Activated T-cell treated with anti-CD3 and anti-CD28 coated beads, Interleukin-2, amount 50 U/mL, for 72 hours (primary cell): ENCODE measurements around the gene DPPA2. TPM values are rescaled to one million over a fixed set of nuclear protein-coding genes. Genes with fewer than 3 reads are reported as not detected.

Source experiments
- ATAC-seq, 2 donors: fragments of 150-1000 bp; cut with Tn5 transposase; replicated peaks in 1 of 2; 2 replicates each; pipeline ENCODE4 v1.10.0; 2021; ENCODE audit warnings: moderate library complexity in 2 of 2, mild to moderate bottlenecking in 1 of 2
- DNase-seq, 2 donors: peaks; one replicate each; pipeline ENCODE4 v3.0.0; 2021 to 2022; ENCODE audit warnings: mixed read lengths in 1 of 2
- H3K27ac Mint-ChIP-seq: one replicate; pipeline ENCODE4 v1.8.0; 2022; ENCODE audit warnings: mild to moderate bottlenecking, moderate library complexity, mixed read lengths
- H3K27me3 Mint-ChIP-seq: one replicate; pipeline ENCODE4 v1.8.0; 2022; ENCODE audit warnings: low read depth, mixed read lengths
- H3K36me3 Mint-ChIP-seq, 2 donors: one replicate each; pipeline ENCODE4 v1.8.0; 2022; ENCODE audit warnings: mixed read lengths in 2 of 2, mild to moderate bottlenecking in 1 of 2; ENCODE audit not compliant: insufficient read depth in 2 of 2
- H3K4me1 Mint-ChIP-seq: one replicate; pipeline ENCODE4 v1.8.0; 2022; ENCODE audit warnings: low read depth, mixed read lengths
- H3K4me3 Mint-ChIP-seq, 2 donors: one replicate each; pipeline ENCODE4 v1.8.0; 2022; ENCODE audit warnings: mild to moderate bottlenecking in 2 of 2, mixed read lengths in 2 of 2, moderate library complexity in 2 of 2
- H3K9me3 Mint-ChIP-seq, 2 donors: one replicate each; pipeline ENCODE4 v1.8.0; 2022; ENCODE audit warnings: mixed read lengths in 2 of 2
- total RNA-seq, 2 donors: library from RNA; stranded (reverse); gene quantifications; one replicate each; pipeline ENCODE4 v1.2.3, GENCODE V29; 2022

The DPPA2 gene
- total RNA-seq, 2 donors from 2014 or later: not detected

- DNase-seq (no peak), ATAC-seq (no peak)
- Mint-ChIP-seq H3K36me3 (no peaks in the 10 kb centered on the region), H3K4me1 (no peaks in the 10 kb centered on the region), H3K4me3 (no peak overlapping the region), H3K27me3 (no peaks in the 10 kb centered on the region), H3K9me3 (no peaks in the 10 kb centered on the region), H3K27ac (no peak overlapping the region)
Observed at GRCh38 chr3:109278141-109278540, 38.2 kb downstream of the DPPA2 start.

GRCh38 chr3:109275702-109276293 lies 40.5 kb downstream of the DPPA2 start:
- ATAC-seq (no peak), DNase-seq (peak in 1 of 2 donors; percentile 2)
- no peak overlapping the region for H3K4me3 Mint-ChIP-seq
- no peak overlapping the region for H3K27ac Mint-ChIP-seq
- no peaks in the 10 kb centered on the region for H3K27me3 Mint-ChIP-seq
- H3K36me3 Mint-ChIP-seq: no peaks in the 10 kb centered on the region
- H3K4me1 Mint-ChIP-seq: no peaks in the 10 kb centered on the region
- no peaks in the 10 kb centered on the region for H3K9me3 Mint-ChIP-seq

DNA sequence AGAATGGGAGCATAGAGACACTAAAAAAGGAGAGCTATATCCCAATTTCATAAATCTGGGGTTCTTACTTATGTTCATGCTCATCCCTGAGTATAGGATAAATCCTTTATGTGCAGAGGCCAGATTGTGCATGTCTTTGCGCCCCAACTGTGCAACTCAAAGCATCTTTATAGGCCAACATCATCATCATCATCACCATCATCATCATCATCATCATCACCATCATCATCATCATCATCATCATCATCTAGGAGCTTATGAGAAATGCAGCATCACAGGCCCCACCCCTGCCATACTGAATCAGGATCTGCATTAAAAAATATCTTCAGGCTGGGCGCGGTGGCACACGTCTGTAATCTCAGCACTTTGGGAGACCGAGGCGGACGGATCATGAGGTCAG lies 45.5 kb downstream of the DPPA2 start:
- Mint-ChIP-seq H3K9me3 (no peaks in the 10 kb centered on the region), H3K4me3 (no peak overlapping the region), H3K27ac (no peak overlapping the region), H3K36me3 (no peaks in the 10 kb centered on the region), H3K4me1 (no peaks in the 10 kb centered on the region), H3K27me3 (no peaks in the 10 kb centered on the region)
- ATAC-seq (no peak), DNase-seq (no peak)

DNA sequence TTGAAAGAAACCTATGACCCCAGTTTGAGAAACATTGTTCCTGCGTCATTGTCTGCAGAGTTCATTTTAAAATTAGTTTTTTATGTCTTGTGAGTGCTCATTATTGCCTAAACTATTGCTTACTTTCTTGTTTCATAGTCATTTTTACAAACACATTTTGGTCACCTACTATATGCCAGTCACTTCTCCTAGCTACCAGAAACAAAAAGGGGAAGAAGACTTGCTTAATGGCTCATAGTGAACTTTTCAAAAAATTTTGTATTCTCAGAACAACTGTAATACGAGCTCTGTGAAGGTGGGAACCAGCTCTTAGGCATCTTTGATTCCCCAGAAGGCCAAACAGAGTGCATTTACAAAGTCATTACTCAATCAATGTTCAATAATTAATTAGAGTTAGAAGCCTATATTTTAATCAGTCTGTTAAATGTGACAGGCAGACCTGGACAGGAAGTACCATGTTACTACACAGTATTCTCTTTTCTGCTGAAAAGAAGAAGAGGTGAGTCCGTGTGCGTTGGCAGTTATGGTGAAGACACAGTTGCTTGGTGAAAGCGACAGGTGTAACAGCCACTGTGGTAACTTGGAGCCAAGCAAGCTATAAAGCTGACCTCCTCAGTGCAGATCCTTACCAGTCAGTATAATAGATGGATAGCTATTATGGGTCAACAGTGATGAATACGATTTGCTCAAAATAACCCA lies 46.6 kb downstream of the DPPA2 start:
- Mint-ChIP-seq H3K27ac (no peak overlapping the region), H3K4me3 (no peak overlapping the region), H3K4me1 (no peaks in the 10 kb centered on the region), H3K27me3 (no peaks in the 10 kb centered on the region), H3K9me3 (no peaks in the 10 kb centered on the region), H3K36me3 (no peaks in the 10 kb centered on the region)
- ATAC-seq (no peak), DNase-seq (no peak)

DNA sequence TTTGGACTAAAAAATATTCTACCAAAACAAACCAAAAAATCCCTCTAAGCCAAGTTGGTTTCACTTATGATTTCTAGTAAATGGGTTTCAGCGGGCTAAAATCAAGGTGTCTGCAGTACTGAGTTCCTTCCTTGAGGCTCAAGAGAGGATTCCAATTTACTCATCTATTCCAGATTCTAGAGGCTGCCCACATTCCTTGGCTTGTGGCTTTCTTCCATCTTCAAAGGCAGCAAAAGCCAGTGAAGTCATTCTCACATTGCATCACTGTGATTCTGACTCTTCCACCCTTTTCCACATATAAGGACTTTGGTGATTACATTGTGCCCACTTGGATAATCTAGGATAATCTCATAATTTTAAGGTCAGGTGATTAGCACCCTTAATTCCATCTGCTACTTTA lies 48.1 kb downstream of the DPPA2 start:
- H3K9me3 Mint-ChIP-seq: no peaks in the 10 kb centered on the region

DNA sequence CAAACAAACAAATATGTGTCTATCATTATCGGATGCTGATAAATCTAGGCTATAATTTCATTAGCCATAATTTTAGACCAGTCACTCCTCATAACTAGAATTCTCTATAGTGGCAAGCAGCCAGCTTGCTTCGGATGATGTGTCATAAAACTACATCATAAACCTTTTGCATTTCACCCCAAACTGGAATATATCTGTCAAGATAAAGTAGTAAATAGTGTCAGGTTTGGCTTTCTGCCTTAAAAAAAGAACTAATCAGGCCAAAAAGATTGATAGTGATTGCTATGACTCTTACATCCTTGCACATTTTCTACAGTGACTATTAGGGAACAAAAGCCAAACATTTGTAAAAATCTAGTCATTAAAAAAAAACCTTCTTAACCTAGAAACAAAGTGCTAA lies 51.0 kb downstream of the DPPA2 start:
- ATAC-seq (no peak), DNase-seq (no peak)
- H3K36me3 Mint-ChIP-seq: no peaks in the 10 kb centered on the region
- no peaks in the 10 kb centered on the region for H3K9me3 Mint-ChIP-seq
- no peaks in the 10 kb centered on the region for H3K27me3 Mint-ChIP-seq
- no peak overlapping the region for H3K27ac Mint-ChIP-seq
- H3K4me1 Mint-ChIP-seq: no peaks in the 10 kb centered on the region
- H3K4me3 Mint-ChIP-seq: no peak overlapping the region

More for the DNA sequence above, 48.1 kb downstream of the DPPA2 start:
- no peaks in the 10 kb centered on the region for H3K27me3 Mint-ChIP-seq
- DNase-seq (no peak), ATAC-seq (no peak)
- H3K36me3 Mint-ChIP-seq: no peaks in the 10 kb centered on the region
- H3K4me3 Mint-ChIP-seq: no peak overlapping the region
- no peaks in the 10 kb centered on the region for H3K4me1 Mint-ChIP-seq
- H3K27ac Mint-ChIP-seq: no peak overlapping the region

- H3K9me3 Mint-ChIP-seq: no peaks in the 10 kb centered on the region
- ATAC-seq: no peak
- no peak overlapping the region for H3K27ac Mint-ChIP-seq
- H3K27me3 Mint-ChIP-seq: no peaks in the 10 kb centered on the region
- no peaks in the 10 kb centered on the region for H3K36me3 Mint-ChIP-seq
- DNase-seq: no peak
- H3K4me3 Mint-ChIP-seq: no peak overlapping the region
- H3K4me1 Mint-ChIP-seq: no peaks in the 10 kb centered on the region
Observed at GRCh38 chr3:109257269-109257668, 59.0 kb downstream of the DPPA2 start.

- no peaks in the 10 kb centered on the region for H3K4me1 Mint-ChIP-seq
- no peak for DNase-seq
- H3K27ac Mint-ChIP-seq: no peak overlapping the region
- no peak overlapping the region for H3K4me3 Mint-ChIP-seq
- H3K9me3 Mint-ChIP-seq: no peaks in the 10 kb centered on the region
- no peak for ATAC-seq
- no peaks in the 10 kb centered on the region for H3K27me3 Mint-ChIP-seq
- H3K36me3 Mint-ChIP-seq: no peaks in the 10 kb centered on the region
Observed at GRCh38 chr3:109254770-109255169, 61.5 kb downstream of the DPPA2 start.

- H3K4me3 Mint-ChIP-seq: no peak overlapping the region
- H3K27ac Mint-ChIP-seq: no peak overlapping the region
- H3K36me3 Mint-ChIP-seq: no peaks in the 10 kb centered on the region
- ATAC-seq (no peak), DNase-seq (no peak)
- H3K9me3 Mint-ChIP-seq: no peaks in the 10 kb centered on the region
- H3K4me1 Mint-ChIP-seq: no peaks in the 10 kb centered on the region
- no peaks in the 10 kb centered on the region for H3K27me3 Mint-ChIP-seq
Observed at GRCh38 chr3:109252641-109253040, 63.7 kb downstream of the DPPA2 start.

Other genes with a start within 250 kb of the DPPA2 start
- gene MORC1, start 198.4 kb downstream of the DPPA2 start, total RNA-seq: not detected
- gene C3orf85, start 179.8 kb downstream of the DPPA2 start, total RNA-seq: not detected
- gene DPPA4, start 21.0 kb upstream of the DPPA2 start, total RNA-seq: under 1 TPM; 0.37 to 0.86 TPM